Neural crest cell (in vitro differentiated cells): Measurements from ENCODE around the gene ANKS1A. TPM values are rescaled to one million over a fixed set of nuclear protein-coding genes. Genes with fewer than 3 reads are reported as not detected.

Experiments
- DNase-seq: peaks from one replicate; pipeline ENCODE4 v3.0.0; 2021; ENCODE audit warnings: low read depth, mixed read lengths, low spot score
- H3K27ac Mint-ChIP-seq: one replicate; pipeline ENCODE4 v1.8.0; 2021; ENCODE audit warnings: mild to moderate bottlenecking, mixed read lengths; ENCODE audit not compliant: unreplicated experiment
- H3K27me3 Mint-ChIP-seq: 2 replicates; pipeline ENCODE4 v1.8.0; 2021; ENCODE audit warnings: low read depth, mild to moderate bottlenecking, mixed read lengths
- H3K36me3 Mint-ChIP-seq: 2 replicates; pipeline ENCODE4 v1.8.0; 2021; ENCODE audit warnings: low read depth, mild to moderate bottlenecking, mixed read lengths
- H3K4me1 Mint-ChIP-seq: 2 replicates; pipeline ENCODE4 v1.8.0; 2021; ENCODE audit warnings: mixed read lengths
- H3K4me3 Mint-ChIP-seq: one replicate; pipeline ENCODE4 v1.8.0; 2021; ENCODE audit warnings: mild to moderate bottlenecking, mixed read lengths
- H3K9me3 Mint-ChIP-seq: 2 replicates; pipeline ENCODE4 v1.8.0; 2021; ENCODE audit warnings: mixed read lengths
- total RNA-seq: library from RNA; stranded (reverse); gene quantifications from 2 replicates; pipeline ENCODE4 v1.2.1, GENCODE V29; 2021
- TF ChIP-seq, protein P1 (sequence below): fragments of 200-600 bp; sonication (generic); conservative IDR thresholded peaks from 2 replicates; pipeline ENCODE4 v1.5.0; 2021; ENCODE audit warnings: antibody characterized with exemption, mild to moderate bottlenecking

The ANKS1A gene
- total RNA-seq, 1 donor from 2014 or later: 33.2 TPM

DNA sequence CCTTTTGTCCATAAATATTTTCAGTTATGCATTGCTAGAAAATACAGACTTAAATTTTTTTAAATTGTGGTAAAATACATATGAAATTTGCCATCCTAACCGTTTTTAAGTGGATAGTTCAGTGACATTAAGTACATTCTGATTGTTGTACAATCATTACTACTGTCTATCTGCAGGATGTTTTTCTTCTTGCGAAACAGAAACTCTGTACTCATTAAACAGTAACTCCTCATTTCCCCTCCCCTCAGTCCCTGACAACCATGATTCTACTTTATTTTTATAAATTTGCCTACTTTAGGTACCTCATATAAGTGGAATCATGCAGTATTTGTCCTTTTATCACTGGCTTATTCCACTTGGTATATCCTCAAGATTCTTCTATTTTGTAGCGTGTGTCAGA is 22.5 kb upstream of the ANKS1A start:
- Mint-ChIP-seq H3K4me1 (no peaks in the 10 kb centered on the region), H3K9me3 (no peaks in the 10 kb centered on the region), H3K27ac (no peak overlapping the region), H3K36me3 (peaks cover 10% of the 10 kb centered on the region), H3K4me3 (no peak overlapping the region), H3K27me3 (no peaks in the 10 kb centered on the region)
- DNase-seq: no peak
- TF ChIP-seq, protein P1, sequence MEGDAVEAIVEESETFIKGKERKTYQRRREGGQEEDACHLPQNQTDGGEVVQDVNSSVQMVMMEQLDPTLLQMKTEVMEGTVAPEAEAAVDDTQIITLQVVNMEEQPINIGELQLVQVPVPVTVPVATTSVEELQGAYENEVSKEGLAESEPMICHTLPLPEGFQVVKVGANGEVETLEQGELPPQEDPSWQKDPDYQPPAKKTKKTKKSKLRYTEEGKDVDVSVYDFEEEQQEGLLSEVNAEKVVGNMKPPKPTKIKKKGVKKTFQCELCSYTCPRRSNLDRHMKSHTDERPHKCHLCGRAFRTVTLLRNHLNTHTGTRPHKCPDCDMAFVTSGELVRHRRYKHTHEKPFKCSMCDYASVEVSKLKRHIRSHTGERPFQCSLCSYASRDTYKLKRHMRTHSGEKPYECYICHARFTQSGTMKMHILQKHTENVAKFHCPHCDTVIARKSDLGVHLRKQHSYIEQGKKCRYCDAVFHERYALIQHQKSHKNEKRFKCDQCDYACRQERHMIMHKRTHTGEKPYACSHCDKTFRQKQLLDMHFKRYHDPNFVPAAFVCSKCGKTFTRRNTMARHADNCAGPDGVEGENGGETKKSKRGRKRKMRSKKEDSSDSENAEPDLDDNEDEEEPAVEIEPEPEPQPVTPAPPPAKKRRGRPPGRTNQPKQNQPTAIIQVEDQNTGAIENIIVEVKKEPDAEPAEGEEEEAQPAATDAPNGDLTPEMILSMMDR: no peak

DNA sequence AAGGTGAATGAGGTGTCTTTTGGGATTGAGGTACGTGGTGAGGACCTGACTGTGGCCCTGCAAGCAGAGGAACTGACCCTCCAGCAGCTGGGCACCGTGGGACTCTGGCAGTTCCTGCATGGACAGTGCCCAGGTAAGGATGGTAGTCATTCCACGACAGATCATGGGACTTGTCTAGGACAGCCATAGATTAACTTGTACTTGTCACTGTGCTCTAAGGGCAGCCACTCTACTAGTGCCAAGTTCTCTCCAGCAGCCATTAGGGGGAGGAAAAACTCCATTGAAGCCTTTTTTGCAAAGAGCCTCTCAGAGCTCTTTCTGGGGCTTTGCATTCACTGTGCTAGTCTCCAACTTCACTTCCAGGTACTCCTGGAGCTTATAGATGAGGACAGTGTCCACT is 21.6 kb upstream of the ANKS1A start:
- no peak overlapping the region for H3K4me3 Mint-ChIP-seq
- no peak overlapping the region for H3K27ac Mint-ChIP-seq
- H3K27me3 Mint-ChIP-seq: no peaks in the 10 kb centered on the region
- H3K9me3 Mint-ChIP-seq: no peaks in the 10 kb centered on the region
- TF ChIP-seq, protein P1: no peak
- no peak for DNase-seq
- no peaks in the 10 kb centered on the region for H3K4me1 Mint-ChIP-seq
- H3K36me3 Mint-ChIP-seq: peaks cover 12% of the 10 kb centered on the region

GRCh38 chr6:34871853-34872252 is 17.2 kb upstream of the ANKS1A start:
- no peaks in the 10 kb centered on the region for H3K27me3 Mint-ChIP-seq
- H3K36me3 Mint-ChIP-seq: peaks cover 10% of the 10 kb centered on the region
- no peak overlapping the region for H3K27ac Mint-ChIP-seq
- no peaks in the 10 kb centered on the region for H3K4me1 Mint-ChIP-seq
- no peak overlapping the region for H3K4me3 Mint-ChIP-seq
- TF ChIP-seq, protein P1: no peak
- no peak for DNase-seq
- H3K9me3 Mint-ChIP-seq: no peaks in the 10 kb centered on the region

DNA sequence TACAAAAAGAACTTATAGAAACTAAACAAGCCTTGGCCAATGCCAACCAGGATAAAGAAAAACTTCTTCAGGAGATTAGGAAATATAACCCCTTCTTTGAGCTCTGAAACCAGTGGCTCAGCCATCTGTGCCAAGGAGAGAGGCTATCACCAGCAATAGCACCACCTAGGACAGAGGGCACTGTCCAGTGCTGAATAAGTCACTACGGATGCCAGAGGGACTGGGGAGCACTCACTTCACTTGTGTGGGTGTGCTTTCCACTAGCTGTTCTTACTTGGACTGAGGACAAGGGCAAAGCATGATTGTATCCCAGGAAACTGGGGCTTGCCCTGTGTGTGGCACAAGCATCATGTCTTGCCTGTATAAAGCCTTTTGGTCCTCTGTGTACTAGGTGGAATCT is 16.7 kb upstream of the ANKS1A start:
- no peak overlapping the region for H3K27ac Mint-ChIP-seq
- no peaks in the 10 kb centered on the region for H3K4me1 Mint-ChIP-seq
- H3K4me3 Mint-ChIP-seq: no peak overlapping the region
- H3K36me3 Mint-ChIP-seq: peaks cover 10% of the 10 kb centered on the region
- no peaks in the 10 kb centered on the region for H3K27me3 Mint-ChIP-seq
- no peaks in the 10 kb centered on the region for H3K9me3 Mint-ChIP-seq
- TF ChIP-seq, protein P1: no peak
- DNase-seq: no peak

GRCh38 chr6:34875292-34876213 is 13.5 kb upstream of the ANKS1A start:
- Mint-ChIP-seq H3K4me3 (no peak overlapping the region), H3K27me3 (no peaks in the 10 kb centered on the region), H3K27ac (no peak overlapping the region), H3K9me3 (no peaks in the 10 kb centered on the region), H3K4me1 (no peaks in the 10 kb centered on the region), H3K36me3 (peaks cover 6% of the 10 kb centered on the region)
- TF ChIP-seq, protein P1: no peak
- DNase-seq: no peak
